Measurements from ENCODE around the gene CPLX3. TPM values are rescaled to one million over a fixed set of nuclear protein-coding genes. Genes with fewer than 3 reads are reported as not detected.

CPLX3 gene
- total and polyA plus RNA-seq, 2 of the 8 experiments (the other 6 are each of a cell fraction or from before 2014, with no cell fraction given) = 0.17 TPM; not detected in 1

DNA sequence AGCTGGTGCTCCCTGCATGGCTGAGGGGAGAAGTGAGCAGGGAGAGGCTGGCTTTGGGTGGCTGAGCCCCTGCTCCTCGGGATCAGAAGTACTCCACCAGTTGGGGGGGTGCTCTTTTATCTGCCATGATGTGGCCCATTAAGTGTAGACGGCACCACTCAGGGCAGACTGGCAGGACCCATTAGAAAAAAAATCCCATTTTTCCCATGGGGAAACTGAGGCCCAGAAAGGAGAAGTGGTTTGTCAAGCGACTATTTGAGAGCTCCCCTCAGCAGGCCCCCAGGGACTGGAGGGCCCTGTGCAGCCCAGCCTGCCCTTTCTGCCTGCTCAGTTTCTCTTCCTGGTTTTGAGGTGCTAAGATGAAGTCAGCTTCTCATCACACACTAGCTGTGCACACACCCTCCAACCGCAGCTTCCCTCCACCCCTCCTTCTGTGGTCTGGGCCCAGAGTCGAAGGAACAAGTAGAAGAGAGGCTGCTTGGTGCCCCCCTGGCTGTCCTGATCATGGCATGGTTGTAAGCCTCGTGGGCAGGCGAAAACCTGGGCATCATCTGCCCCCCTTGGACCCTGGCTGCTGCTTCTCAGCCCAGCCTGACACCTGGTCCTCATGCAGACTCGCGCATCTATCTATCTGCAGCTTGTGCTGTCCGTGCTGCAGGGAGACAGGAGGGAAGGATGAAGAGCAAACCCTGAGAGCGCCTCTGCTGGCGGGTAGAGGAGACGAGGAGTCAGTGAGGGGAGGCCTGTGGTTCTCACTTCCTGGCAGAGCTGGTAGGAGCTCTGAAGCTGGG is 39.0 kb upstream of the CPLX3 start:
- peaks cover 30% of the 10 kb centered on the region for H3K79me1 ChIP-seq (ENCODE audit: low read depth, low read length)
- H4K5ac ChIP-seq (ENCODE audit: insufficient read length, low read depth, low read length) = no peak overlapping the region
- H2AFZ ChIP-seq (ENCODE audit: low read length) = no peak overlapping the region
- peak in 1 of 2 experiments; percentile 71 for DNase-seq (ENCODE audit: low read depth in 1 of 2, low spot score in 2 of 2)
- no peaks in the 10 kb centered on the region for H3K27me3 ChIP-seq (replicated peaks in 1 of 4; ENCODE audit: control insufficient read depth in 3 of 4, extremely low read depth in 1 of 4, insufficient read depth in 3 of 4, low read length in 3 of 4)
- no peak overlapping the region for H2BK120ac ChIP-seq (replicated peaks; ENCODE audit: low read depth, low read length)
- FAIRE-seq = no peak
- H4K91ac ChIP-seq (replicated peaks; ENCODE audit: insufficient read length, low read length) = no peak overlapping the region
- H3K9me3 ChIP-seq (ENCODE audit: insufficient read depth in 2 of 2, low read depth in 1 of 2, low read length in 1 of 2) = no peaks in the 10 kb centered on the region
- no peak overlapping the region for H4K8ac ChIP-seq (ENCODE audit: extremely low read depth, insufficient read depth, low read length)
- H2BK12ac ChIP-seq (ENCODE audit: low read depth, low read length) = no peak overlapping the region
- H4K20me1 ChIP-seq (replicated peaks in 1 of 2; ENCODE audit: control insufficient read depth in 1 of 2, insufficient read depth in 2 of 2, low read length in 2 of 2) = peaks cover 25 to 51% of the 10 kb centered on the region in 2 experiments
- H3K36me3 ChIP-seq (ENCODE audit: control insufficient read depth in 2 of 4, insufficient read depth in 4 of 4, low read length in 3 of 4) = no peaks in the 10 kb centered on the region
- no peak overlapping the region for H3K9ac ChIP-seq (replicated peaks in 1 of 4; ENCODE audit: extremely low read depth in 1 of 4, low read depth in 3 of 4, low read length in 3 of 4)
- peaks cover 0 to 13% of the 10 kb centered on the region in 2 experiments; a peak in 1 of 4 replicates for H3K79me2 ChIP-seq (ENCODE audit: control insufficient read depth in 1 of 2, insufficient read depth in 2 of 2, low read length in 2 of 2)
- no peak overlapping the region for H2AK5ac ChIP-seq (ENCODE audit: low read depth, low read length)
- ChIA-PET POLR2A (ENCODE audit: partially characterized antibody) (interaction anchor here (0.6 to 4.5 kb wide), 10 partner anchors 10 to 109 kb away, joined by 3 to 20 read pairs (median 4); no protein-coding TSS in a partner anchor), CTCF (ENCODE audit: partially characterized antibody) (interaction anchor here (0.6 to 53.7 kb wide), 29 partner anchors 9 to 307 kb away, joined by 3 to 1439 read pairs (median 6); partner anchors contain the start of genes CLK3, CPLX3, CSK and CYP1A1)
- H3K4ac ChIP-seq (replicated peaks; ENCODE audit: insufficient read length, low read depth, low read length) = no peak overlapping the region
- no peak overlapping the region for H3K4me3 ChIP-seq (ENCODE audit: extremely low read depth in 1 of 4, insufficient read depth in 2 of 4, low read depth in 3 of 4, low read length in 4 of 4)
- no peak overlapping the region for H3K14ac ChIP-seq (ENCODE audit: insufficient read length)
- no peak overlapping the region for H3K23ac ChIP-seq (ENCODE audit: insufficient read length)
- H2BK15ac ChIP-seq (ENCODE audit: low read length) = no peak overlapping the region
- no peak overlapping the region for H3K4me2 ChIP-seq (ENCODE audit: insufficient read depth in 1 of 2, low read depth in 2 of 2, low read length in 2 of 2)
- H3K56ac ChIP-seq (replicated peaks; ENCODE audit: insufficient read length, low read depth, low read length) = no peak overlapping the region
- H3K18ac ChIP-seq (ENCODE audit: extremely low read depth, low read length) = no peak overlapping the region
- no peak overlapping the region for H2BK20ac ChIP-seq (ENCODE audit: low read length)
- H3K23me2 ChIP-seq (ENCODE audit: low read depth, low read length) = peaks cover 5% of the 10 kb centered on the region
- no peak overlapping the region for H2BK5ac ChIP-seq (ENCODE audit: low read depth, low read length)
- 44% methylated on average over 13 of the region's 13 CpGs; no CpG with 5 or more reads in 1 of the 2 experiments for WGBS, 2 experiments (ENCODE audit: extremely low coverage in 1 of 2, insufficient coverage in 1 of 2, insufficient read length in 1 of 2, insufficient replicate concordance in 2 of 2, low coverage in 1 of 2, low lambda C conversion rate in 2 of 2, missing lambda C conversion rate in 1 of 2)
- H3K4me1 ChIP-seq (replicated peaks in 1 of 4; ENCODE audit: control insufficient read depth in 3 of 4, insufficient read depth in 4 of 4, low read length in 3 of 4) = peaks cover 4 to 34% (median 22%) of the 10 kb centered on the region in 4 experiments
- no peak overlapping the region for H3K27ac ChIP-seq (ENCODE audit: low read depth, low read length)
- TF ChIP-seq SIN3A (conservative IDR thresholded peaks at IDR 0.05 in 1 of 2, IDR thresholded peaks at IDR 0.05 in 1 of 2; ENCODE audit: low read depth in 1 of 2, low read length in 2 of 2) = peak in 1 of 2 experiments; percentile 53; a peak in 1 of 4 replicates
- no peak for TF ChIP-seq KDM5A (IDR thresholded peaks at IDR 0.05; ENCODE audit: low read length)
- 0 out of 2 replicates have a peak, but pooled peaks have one; percentile 13 for TF ChIP-seq YY1 (IDR thresholded peaks at IDR 0.05; ENCODE audit: low read depth, low read length)
- peak; percentile 64; the same call in 1 of the 2 replicates for TF ChIP-seq GABPA (IDR thresholded peaks at IDR 0.05; ENCODE audit: borderline replicate concordance, insufficient read depth, low read length)
- no peak for TF ChIP-seq BACH1 (IDR thresholded peaks at IDR 0.05; ENCODE audit: low read length)
- TF ChIP-seq RAD21 (IDR thresholded peaks at IDR 0.05 in 1 of 2, conservative IDR thresholded peaks at IDR 0.05 in 1 of 2; ENCODE audit: low read depth in 2 of 2, low read length in 2 of 2) = peak; percentile 11 to 47; a peak in 2 of 4 replicates
- TF ChIP-seq, protein P1, sequence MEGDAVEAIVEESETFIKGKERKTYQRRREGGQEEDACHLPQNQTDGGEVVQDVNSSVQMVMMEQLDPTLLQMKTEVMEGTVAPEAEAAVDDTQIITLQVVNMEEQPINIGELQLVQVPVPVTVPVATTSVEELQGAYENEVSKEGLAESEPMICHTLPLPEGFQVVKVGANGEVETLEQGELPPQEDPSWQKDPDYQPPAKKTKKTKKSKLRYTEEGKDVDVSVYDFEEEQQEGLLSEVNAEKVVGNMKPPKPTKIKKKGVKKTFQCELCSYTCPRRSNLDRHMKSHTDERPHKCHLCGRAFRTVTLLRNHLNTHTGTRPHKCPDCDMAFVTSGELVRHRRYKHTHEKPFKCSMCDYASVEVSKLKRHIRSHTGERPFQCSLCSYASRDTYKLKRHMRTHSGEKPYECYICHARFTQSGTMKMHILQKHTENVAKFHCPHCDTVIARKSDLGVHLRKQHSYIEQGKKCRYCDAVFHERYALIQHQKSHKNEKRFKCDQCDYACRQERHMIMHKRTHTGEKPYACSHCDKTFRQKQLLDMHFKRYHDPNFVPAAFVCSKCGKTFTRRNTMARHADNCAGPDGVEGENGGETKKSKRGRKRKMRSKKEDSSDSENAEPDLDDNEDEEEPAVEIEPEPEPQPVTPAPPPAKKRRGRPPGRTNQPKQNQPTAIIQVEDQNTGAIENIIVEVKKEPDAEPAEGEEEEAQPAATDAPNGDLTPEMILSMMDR (IDR thresholded peaks at IDR 0.05; ENCODE audit: control extremely low read depth in 1 of 3, insufficient read depth in 1 of 3, low read depth in 1 of 3, low read length in 3 of 3) = peak; percentile 79 to 95 (median 88)
- 0 out of 2 replicates have a peak, but pooled peaks have one; percentile 22 for TF ChIP-seq JUND (IDR thresholded peaks at IDR 0.05; ENCODE audit: low read length)

Measured in H1 (cell line).